ENCODE results near the gene FGFBP1. TPM values are rescaled to one million over a fixed set of nuclear protein-coding genes. Genes with fewer than 3 reads are reported as not detected.

The FGFBP1 gene
- total RNA-seq, 4 donors from 2014 or later, result 4.0 to 9.3 (median 7.9) TPM; not detected in 1

DNA sequence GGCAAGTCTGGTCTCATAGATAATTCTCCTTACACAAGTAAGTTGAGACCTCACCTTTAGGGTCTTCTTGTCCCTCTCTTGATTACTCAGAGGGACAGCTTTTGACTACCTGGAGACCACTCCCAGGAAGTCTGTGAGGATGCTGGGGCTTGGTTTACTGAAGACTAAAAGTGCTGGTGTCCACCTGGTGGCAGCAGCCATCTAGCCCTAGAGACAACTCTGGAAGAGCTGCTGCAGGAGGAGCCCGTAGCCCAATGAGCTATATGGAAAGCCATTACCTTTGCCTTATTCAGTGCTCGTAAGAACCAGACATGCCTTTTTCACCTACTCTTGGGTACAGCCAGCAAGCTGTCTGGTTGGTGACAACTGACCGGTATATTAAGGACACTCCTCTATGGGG lies 17.1 kb upstream of the FGFBP1 start:
- Histone ChIP-seq H3K36me3 (no peaks in the 10 kb centered on the region), H3K27ac (no peak overlapping the region)
- TF ChIP-seq, protein P1, sequence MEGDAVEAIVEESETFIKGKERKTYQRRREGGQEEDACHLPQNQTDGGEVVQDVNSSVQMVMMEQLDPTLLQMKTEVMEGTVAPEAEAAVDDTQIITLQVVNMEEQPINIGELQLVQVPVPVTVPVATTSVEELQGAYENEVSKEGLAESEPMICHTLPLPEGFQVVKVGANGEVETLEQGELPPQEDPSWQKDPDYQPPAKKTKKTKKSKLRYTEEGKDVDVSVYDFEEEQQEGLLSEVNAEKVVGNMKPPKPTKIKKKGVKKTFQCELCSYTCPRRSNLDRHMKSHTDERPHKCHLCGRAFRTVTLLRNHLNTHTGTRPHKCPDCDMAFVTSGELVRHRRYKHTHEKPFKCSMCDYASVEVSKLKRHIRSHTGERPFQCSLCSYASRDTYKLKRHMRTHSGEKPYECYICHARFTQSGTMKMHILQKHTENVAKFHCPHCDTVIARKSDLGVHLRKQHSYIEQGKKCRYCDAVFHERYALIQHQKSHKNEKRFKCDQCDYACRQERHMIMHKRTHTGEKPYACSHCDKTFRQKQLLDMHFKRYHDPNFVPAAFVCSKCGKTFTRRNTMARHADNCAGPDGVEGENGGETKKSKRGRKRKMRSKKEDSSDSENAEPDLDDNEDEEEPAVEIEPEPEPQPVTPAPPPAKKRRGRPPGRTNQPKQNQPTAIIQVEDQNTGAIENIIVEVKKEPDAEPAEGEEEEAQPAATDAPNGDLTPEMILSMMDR (IDR thresholded peaks at IDR 0.05), result no peak
- no peak for TF ChIP-seq POLR2A (IDR thresholded peaks at IDR 0.05)

DNA sequence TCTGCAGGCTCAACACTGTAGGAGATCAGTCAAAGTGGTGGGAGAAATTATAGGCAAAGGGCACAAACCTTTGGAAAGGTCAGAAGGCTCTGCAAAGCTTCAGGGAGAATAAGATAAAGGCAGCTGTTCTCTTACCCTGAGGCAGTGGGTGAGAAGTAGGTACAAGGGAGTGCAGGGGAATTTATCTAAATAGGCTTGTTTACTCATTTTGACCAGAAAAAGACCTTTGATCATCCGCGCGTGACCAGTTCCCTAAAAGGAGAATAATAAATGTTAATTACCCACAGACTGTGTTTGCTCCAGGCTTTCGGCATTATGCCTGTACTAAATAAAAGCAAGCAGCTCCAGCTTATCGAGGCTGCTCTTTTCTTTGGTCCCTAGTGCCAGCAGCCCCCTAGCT lies 15.1 kb upstream of the FGFBP1 start:
- H3K4me1 ChIP-seq, result no peaks in the 10 kb centered on the region
- H3K27me3 ChIP-seq, result no peaks in the 10 kb centered on the region
- H3K36me3 ChIP-seq, result no peaks in the 10 kb centered on the region
- no peak overlapping the region for H3K27ac ChIP-seq
- no peak for TF ChIP-seq POLR2A (IDR thresholded peaks at IDR 0.05)
- TF ChIP-seq, protein P1 (IDR thresholded peaks at IDR 0.05), result no peak
- H3K9me3 ChIP-seq, result no peaks in the 10 kb centered on the region
- peak in 1 of 3 donors; percentile 32 for DNase-seq
- no peak overlapping the region for H3K4me3 ChIP-seq

More for the DNA sequence above, 17.1 kb upstream of the FGFBP1 start:
- Histone ChIP-seq H3K4me3 (no peak overlapping the region), H3K4me1 (no peaks in the 10 kb centered on the region), H3K27me3 (no peaks in the 10 kb centered on the region), H3K9me3 (no peaks in the 10 kb centered on the region)
- DNase-seq, result no peak

GRCh38 chr4:15951781-15952180 lies 13.2 kb upstream of the FGFBP1 start:
- Histone ChIP-seq H3K4me1 (no peaks in the 10 kb centered on the region), H3K4me3 (no peak overlapping the region), H3K27ac (no peak overlapping the region), H3K27me3 (no peaks in the 10 kb centered on the region), H3K36me3 (no peaks in the 10 kb centered on the region), H3K9me3 (no peaks in the 10 kb centered on the region)
- no peak for DNase-seq
- TF ChIP-seq, protein P1 (IDR thresholded peaks at IDR 0.05), result no peak
- no peak for TF ChIP-seq POLR2A (IDR thresholded peaks at IDR 0.05)

- Histone ChIP-seq H3K4me1 (no peaks in the 10 kb centered on the region), H3K4me3 (no peak overlapping the region), H3K9me3 (no peaks in the 10 kb centered on the region), H3K36me3 (no peaks in the 10 kb centered on the region), H3K27me3 (no peaks in the 10 kb centered on the region), H3K27ac (no peak overlapping the region)
- TF ChIP-seq, protein P1 (IDR thresholded peaks at IDR 0.05), result no peak
- no peak for TF ChIP-seq POLR2A (IDR thresholded peaks at IDR 0.05)
- no peak for DNase-seq
These were observed 10.3 kb upstream of the FGFBP1 start for GRCh38 chr4:15948826-15949225.

DNA sequence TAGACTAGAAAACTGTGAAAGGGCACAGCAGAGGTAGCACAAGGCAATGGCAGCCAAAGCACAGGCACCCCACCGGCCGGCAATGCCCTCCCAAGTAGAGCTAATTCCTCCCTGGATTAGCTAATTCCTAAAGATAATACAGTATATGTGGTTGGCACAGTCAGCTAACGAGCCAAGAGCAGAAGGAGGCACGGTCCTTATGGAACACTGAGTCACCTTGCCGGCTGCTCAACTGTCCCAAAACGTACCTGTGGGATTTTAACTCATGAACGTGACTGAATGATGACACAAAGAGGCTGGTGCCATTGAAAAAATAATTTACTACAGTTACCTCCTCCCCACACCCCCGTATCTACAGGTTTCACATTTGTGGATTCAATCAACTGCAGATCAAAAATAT lies 9.1 kb upstream of the FGFBP1 start:
- Histone ChIP-seq H3K4me3 (no peak overlapping the region), H3K4me1 (no peaks in the 10 kb centered on the region), H3K36me3 (no peaks in the 10 kb centered on the region), H3K27me3 (no peaks in the 10 kb centered on the region), H3K27ac (no peak overlapping the region), H3K9me3 (no peaks in the 10 kb centered on the region)
- no peak for TF ChIP-seq POLR2A (IDR thresholded peaks at IDR 0.05)
- TF ChIP-seq, protein P1 (IDR thresholded peaks at IDR 0.05), result no peak
- no peak for DNase-seq

- Histone ChIP-seq H3K9me3 (no peaks in the 10 kb centered on the region), H3K4me3 (no peak overlapping the region), H3K36me3 (no peaks in the 10 kb centered on the region), H3K27ac (no peak overlapping the region), H3K4me1 (no peaks in the 10 kb centered on the region), H3K27me3 (no peaks in the 10 kb centered on the region)
- DNase-seq, result no peak
- no peak for TF ChIP-seq POLR2A (IDR thresholded peaks at IDR 0.05)
- TF ChIP-seq, protein P1 (IDR thresholded peaks at IDR 0.05), result no peak
These were observed 7.0 kb upstream of the FGFBP1 start for GRCh38 chr4:15945516-15945915.
